ENCODE measurements around the gene DNAJC13.
"Not testable (repeated sequence)": the region's sequence is repeated elsewhere in the genome, so short reads cannot be mapped to it uniquely, and the experiment has no call there.

GRCh38 chr3:132392675-132393074 lies 24.6 kb upstream of the DNAJC13 start:
- not testable (repeated sequence) for TF ChIP-seq CTCF (conservative IDR thresholded peaks at IDR 0.05; ENCODE audit: low read length); EZH2phosphoT487 (IDR thresholded peaks at IDR 0.05; ENCODE audit: borderline replicate concordance, low read depth, low read length)

All from OCI-LY7 (cell line).